Activated CD4-positive, alpha-beta T cell treated with anti-CD3 and anti-CD28 coated beads for 1 hour (primary cell): ENCODE data around the gene SDCBP2.

Experiments
- DNase-seq: peaks from one replicate; pipeline ENCODE4 v3.0.0-alpha.2; 2020

SDCBP2 gene

DNA sequence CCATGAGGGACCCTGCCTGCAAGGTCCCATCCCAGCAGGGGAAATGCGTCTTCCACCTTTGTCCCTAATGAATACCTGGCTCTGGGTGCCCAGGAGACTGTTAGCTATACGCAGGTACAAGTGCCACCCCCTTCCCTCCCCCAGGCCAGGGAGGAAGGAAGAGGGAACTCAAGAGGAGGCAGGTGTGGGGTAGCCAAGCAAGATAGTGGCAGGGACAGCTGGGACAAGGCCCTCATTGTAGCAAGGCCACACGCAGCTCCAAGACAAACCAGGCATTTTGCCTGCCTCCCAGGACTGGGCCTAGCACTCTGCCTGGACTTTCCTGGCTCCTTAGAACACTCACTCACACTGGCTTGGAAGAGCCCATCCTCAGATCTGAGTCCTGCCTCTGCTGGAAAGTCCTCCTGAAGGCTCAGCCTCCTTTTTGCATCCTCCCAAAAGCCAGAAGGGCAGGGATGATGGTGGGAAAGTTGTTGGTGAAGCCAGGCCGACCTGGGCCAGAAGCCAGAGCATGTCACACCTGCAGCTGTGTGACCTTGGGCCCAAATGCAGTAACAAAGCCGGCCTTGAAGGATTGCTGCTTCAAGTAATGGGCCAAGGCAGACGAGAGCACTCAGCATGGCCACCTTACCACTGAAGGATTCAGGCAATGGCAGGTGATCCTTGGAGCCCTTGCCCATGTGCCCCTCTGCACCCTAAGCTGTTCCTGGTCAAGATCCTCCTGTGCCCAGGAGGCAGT is 35.1 kb downstream of the SDCBP2 start:
- no peak for DNase-seq

DNA sequence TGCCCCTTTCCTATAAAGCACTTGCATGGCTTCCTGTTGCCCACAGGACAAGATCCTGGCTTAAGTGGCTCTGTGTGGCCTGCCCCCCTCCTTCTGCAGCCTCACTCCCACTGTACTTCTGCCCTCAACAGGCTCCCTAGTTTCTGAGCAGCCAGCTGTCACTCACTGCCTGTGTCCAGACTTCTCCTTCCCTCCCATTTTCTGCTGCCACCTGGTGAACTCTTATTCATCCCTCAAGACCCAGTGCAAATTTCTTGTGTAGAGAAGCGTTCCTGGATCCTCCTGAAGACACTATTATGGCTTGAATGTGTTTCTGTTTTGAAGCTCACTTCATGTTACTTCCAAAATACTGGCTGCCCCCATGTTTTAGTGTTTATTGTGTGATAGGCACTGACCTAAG is 36.3 kb downstream of the SDCBP2 start:
- no peak for DNase-seq

GRCh38 chr20:1291191-1291741 is 37.7 kb downstream of the SDCBP2 start:
- no peak for DNase-seq

GRCh38 chr20:1287787-1288569 is 41.0 kb downstream of the SDCBP2 start:
- DNase-seq = no peak

- DNase-seq = no peak
Observed at GRCh38 chr20:1287306-1287705, 41.6 kb downstream of the SDCBP2 start.

DNA sequence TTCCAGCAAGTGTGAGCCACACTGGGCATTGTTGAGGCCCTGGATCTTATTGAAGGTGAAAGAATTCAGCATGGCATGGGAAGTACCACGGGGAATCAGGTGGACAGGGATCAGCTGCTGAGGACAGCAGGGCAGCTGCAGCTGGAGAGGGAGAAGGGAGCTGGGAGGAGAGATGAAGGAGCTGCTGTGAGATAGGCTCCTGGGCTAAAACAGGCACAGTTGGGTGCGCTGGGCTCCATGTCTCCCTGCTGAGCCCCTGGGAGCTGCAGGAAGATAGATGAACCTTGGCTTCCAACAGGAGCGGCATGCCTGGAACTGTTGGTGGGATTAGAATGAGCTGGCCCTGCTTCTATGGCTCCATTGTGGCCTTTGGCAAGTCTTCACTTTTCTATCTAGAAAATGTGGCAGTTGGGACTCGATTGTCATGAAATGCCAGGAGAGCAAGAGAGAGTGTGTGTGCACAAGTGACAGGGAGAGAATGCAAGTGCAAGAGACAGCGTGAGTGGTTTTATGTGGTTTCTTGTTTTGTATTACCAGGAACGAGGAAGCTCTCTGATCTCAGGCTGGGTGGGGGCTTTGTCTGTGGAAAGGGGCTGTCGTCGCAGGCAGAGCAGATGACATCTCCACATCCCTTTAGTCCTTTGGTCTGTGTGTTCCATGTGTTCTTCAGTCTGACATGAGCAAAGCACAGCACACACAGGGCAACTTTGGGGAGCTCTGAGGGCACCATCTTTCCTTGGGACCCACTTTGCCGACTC is 42.5 kb downstream of the SDCBP2 start:
- no peak for DNase-seq

GRCh38 chr20:1283522-1284510 is 45.1 kb downstream of the SDCBP2 start:
- DNase-seq = no peak

DNA sequence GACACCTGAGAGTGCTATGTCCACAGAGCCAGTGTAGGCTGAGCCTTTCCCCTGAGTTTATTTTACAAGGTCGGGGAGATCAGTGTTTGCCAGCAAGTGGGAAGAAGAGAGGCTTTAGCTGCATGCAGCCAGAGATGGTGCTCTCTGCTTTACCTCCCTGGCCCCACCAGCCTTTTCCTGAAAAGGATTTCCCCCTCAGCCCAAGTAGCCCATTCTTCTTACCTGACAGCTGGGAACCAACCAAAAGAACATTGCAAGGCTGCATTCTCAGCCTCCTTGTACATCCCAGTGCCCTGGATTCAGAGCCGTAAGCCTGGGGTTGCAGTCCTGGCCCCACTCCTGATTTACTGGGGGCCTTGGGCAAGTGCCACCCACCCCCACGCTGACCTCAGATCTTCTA is 46.0 kb downstream of the SDCBP2 start:
- no peak for DNase-seq

DNA sequence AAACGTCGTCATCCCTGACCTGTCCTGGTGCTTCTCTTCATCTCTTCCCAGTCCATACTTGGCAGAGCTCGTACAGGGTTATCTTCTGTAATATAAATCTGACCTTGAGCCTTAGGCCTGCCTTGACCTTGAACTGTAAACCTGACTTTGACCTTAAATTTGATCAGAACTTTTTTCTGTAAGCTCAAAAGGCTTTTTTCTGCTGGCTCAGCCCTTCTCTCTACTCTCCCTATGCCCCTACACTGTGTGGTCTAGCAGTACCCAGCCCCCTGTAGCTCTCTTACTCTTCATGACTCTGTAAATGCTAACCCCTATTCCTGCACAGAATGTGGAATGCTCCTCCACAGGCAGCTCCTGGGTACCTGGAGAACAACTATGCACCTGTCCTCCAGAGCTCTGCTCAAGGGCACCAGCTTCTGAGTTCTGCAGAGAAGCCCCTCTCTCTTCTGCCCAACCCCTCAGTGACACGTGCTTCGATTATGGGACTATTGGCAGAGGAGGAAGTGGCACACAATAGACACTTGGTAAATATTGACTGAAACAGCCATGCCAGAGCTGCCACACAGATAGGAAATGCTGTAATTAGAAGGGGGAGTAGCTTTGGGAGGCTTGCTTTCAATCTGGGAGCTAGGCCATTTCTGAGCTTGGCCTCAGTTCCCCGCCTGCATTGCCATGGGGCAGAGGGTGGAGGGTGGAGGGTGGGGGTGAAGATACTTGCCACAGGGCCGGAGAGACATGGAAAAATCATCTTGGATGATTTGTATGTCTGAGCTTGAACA is 47.5 kb downstream of the SDCBP2 start:
- DNase-seq = no peak

DNA sequence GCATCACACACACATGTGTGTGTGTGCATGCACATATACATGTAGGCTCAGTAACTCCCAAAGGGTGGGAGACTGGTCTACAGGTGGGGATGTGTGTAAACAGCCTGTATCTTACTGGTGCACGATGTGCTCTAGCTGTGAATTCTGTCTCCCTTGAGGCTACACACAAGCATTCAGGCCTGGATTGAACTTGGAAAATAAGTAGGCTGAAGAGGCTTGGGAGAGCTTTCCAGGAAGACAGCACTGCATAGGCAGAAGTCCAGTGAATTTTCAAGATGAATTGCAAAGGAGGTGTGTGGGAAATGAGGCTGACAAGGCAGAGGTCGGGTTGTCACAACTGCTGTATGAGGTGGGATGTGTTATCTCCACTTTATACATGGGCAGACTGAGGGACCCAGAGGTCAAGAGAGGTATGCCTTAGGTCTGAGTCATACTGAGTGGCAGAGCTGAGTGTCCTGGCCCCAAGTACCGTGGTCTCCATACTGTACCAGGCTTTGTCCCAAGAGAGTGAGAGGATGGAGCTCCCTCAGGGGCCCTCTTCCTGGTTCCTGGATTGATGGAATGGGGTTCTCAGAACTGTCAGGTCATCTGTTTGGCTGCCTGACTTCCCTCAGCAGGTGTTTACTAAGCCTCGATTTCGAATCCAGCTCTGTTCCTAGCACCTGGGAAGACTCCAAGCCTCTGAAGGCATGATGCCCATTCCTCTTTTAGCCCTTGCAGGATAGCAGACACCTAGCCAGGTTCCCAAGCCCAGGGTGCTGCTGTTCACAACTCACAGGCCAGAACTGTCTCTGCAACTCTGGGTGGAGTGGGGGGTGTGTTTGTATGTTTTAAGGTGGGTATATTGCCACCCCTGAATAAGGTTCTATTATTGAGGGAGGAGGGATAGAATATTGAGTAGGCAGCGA is 48.5 kb downstream of the SDCBP2 start:
- DNase-seq = no peak

GRCh38 chr20:1278993-1279392 is 49.9 kb downstream of the SDCBP2 start:
- no peak for DNase-seq

GRCh38 chr20:1277529-1278322 is 51.2 kb downstream of the SDCBP2 start:
- DNase-seq = no peak

DNA sequence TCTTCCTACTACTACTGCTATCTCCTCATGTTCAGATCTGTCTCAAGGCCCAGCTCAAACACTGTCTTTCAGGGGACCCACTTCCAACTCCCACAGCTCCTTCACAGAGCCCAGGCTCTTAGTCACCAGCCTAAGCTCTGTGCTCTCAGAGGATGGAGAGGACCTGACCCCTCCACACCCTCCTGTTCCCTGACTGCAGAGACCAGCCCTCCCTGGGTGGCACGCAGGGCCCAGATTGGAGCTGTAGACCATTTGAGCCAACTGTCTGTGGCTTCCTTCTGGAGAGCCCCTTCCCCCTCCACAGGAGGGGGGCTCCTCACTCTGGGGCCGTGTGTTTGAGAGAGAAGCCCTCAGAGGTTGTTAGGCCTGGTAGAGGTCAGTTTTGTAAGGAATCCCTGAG is 53.0 kb downstream of the SDCBP2 start:
- no peak for DNase-seq

GRCh38 chr20:1274485-1275311 is 54.2 kb downstream of the SDCBP2 start:
- no peak for DNase-seq

DNA sequence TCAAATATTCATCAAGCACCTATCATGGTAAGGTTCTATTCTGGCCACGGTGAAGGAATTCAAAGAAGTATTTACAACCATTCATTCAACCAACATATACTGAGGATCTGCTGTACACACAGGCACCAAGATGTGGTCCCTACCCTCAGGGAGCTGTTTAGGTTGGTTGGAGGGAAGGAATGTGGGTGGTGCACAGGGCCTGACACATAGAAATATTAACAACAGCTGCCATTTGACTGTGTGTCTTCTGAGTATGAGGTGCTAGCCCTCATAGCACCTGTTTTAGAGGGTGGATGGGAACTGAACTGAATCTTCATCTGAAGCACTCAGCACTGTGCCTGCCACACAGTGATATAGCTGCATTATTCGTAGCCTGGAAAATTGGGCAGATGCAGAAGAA is 55.6 kb downstream of the SDCBP2 start:
- no peak for DNase-seq

- DNase-seq = no peak
Observed at GRCh38 chr20:1272368-1273100, 56.4 kb downstream of the SDCBP2 start.

DNA sequence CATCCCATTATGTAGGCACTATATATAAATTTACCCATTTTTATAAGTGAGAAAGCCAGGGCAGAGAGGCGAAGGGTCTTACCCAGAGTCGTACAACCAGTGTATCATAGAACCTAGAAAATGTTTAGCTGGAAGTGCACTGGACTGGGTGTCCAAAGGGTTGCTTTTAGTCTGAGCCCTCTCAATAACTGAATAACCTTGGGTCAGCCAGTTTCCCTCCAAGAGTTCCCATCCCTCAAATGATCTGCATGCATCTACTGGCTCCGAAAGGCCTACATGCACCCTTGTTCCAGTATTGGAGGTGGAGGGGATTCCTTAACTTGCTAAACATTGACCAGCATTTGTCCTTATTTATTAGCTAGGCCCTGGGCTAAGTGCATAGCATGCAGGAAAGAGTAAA is 59.1 kb downstream of the SDCBP2 start:
- DNase-seq = no peak

GRCh38 chr20:1269235-1269634 is 59.7 kb downstream of the SDCBP2 start:
- DNase-seq = no peak
